NK-92 (cell line): ENCODE results near the gene TNFRSF18.

Experiments
- DNase-seq: peaks from one replicate; lab custom pipeline; 2025; ENCODE audit not compliant: unreplicated experiment; lab: John Stamatoyannopoulos, UW

The TNFRSF18 gene

DNA sequence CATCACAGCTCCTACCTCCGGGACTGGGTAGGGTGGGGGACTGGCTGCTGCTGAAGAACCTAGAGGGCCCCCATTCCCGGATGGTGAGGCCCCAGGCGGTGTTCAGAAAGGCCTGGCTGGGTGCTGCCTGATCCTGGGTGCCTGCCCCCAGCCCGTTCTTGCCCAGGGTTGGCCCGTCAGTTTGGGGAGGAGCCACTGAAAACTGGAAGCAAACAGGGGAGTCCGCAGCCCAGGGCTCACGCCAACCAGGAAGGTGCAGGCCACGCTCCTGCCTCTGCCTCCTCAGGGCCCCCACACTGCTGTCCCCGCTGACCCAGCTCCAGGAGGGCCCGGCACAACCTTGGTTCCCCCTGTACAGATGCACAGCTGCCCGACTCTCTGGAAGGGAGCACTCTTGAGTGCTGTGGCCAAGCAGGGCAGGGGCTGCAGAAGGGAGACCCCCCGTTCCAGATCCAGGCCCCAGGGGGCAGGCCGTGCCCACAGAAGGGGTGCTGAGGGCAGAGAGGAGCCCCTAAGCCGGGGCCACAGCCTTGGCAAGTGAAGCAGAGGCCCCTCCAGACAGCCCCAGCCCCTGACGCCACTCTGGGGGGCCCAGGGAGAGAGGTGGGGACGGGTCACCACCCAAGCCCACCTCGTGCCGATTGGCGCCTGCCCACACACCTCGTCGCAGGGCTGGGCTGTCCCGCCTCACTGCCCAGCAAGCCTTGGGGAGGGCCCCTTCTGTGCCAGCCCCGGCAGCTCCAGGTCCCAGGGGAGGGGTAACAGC is 34.6 kb upstream of the TNFRSF18 start:
- DNase-seq, result no peak

DNA sequence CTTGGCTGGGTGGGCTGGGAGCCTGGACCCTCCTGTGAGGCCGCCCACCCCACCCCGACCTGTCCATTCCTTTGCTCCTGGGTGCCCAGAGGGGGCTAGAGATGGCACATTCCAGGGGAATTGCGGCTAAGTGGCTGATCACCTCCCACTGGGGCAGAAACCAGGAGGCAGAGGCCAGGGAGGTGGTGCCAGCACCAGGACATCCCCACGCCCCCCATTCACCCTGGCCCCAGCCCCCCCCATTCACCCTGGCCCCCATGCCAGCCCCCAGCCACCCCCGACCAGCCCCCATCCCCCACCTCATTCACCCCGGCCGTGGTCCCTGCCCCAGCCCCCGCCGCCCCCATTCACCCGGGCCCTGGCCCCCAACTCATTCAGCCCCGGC is 33.9 kb upstream of the TNFRSF18 start:
- DNase-seq, result no peak

DNA sequence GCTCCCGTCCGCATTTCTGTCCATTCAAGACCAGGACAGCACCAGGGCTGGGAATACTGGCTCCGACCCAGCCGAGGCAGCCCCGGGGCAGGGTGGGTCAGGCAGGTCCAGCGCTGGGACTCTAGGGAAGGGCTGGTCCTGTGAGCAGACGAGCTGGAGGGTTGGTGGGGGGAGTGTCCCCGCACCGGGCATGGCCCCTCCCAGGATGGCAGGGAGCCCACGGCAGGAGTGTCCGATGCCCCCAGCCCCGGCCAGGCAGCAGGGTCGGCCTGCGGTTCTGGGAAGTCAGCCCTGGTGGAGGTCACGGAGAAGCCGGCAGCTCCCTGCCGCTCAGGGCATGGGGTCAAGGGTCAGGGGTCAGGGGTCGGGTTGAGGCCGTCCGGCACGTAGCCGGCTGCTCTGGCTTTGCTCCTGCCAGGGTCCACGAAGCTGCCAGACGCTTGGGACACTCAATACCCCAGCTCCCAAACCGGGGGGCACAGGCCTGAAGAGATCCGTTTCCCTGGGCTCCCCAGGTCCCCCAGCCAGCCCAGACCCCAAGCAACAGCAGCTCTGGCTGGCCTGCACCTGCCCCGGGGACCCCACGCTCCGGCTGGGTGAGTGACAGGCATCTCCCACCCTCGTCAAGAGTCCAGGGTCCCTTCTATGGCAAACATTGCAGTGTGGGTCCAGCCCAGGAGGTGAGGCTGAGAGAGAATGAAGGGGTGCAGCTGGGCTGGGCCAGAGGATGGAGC is 33.4 kb upstream of the TNFRSF18 start:
- no peak for DNase-seq

DNA sequence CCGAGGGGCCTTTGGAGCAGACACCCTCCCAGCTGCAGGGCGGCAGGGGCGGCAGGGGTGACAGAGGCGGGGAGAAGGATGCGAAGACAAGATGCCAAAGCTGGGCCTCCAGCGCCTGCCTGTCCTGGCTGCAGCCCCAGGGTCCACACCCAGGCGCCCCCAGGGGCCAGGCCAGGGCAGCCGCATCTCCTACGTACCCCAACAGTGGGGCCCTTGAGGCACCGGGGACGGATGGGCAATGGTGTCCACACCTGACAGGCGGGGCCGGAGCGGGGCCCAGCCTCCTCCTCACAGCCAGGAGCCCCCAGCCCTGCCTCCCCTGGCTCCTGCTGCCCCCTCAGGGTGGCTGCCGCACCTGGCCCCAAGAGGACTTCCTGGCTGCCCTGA is 32.8 kb upstream of the TNFRSF18 start:
- DNase-seq, result no peak

DNA sequence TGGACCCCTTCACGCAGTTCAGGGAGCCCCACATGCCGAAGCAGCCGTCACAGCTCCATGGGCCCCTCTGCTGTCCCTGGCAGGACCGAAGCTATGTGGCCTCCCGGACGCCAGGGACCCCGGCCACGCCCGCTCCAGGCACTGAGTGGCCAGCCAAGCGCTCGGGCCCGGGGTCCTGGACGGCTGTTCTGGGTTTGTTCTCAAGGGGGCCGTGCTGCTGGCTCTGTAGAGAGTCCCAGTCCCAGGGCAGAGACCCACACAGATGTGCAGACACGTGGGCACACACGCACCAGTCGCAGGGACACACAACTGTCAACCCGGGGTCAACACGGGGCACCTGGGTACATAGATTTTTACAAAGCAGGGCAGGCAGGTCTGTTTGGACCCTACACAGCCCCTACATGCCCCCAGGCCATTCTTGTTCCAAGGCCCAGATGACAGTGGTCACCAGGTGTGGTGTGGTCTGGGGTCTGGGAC is 32.3 kb upstream of the TNFRSF18 start:
- DNase-seq, result no peak

DNA sequence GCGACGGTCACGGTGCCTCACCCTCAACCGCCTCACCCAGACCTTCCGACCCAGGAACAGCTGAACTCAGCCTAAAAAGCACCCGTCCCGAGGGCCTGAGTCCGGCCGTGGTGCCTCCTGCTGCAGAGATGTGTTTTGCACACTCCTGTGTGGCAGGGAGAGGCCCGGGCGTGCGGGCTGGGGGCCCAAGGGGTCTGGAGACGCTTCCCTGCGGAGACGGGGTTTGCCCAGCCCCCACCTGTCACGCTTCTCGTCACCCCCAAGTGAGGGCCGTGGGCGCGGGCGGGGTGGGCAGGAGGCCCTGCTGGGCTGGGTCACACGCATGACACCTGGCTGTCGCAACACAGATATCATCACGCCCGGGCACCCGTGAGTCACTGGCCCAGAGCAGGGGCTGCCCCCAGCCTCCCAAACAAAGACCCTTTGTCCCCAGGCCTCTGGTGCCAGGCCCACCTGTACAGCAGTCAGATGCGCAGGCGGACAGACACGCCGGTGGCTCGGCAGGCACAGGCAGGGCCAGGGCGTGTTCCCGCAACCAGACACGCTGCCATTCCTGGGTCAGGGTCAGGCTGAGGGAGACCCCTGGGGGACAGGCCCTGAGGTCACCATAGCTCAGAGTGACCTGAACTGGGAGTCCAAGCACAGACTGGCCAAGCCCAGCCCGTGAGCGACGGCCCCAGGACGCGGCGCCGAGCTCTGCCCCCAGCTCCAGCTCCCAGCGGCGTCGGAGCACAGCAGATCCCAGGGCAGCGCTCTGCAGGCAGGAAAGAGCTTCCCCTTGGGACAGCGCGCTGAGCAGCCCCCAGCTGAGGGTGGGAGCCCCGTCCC is 31.7 kb upstream of the TNFRSF18 start:
- no peak for DNase-seq

DNA sequence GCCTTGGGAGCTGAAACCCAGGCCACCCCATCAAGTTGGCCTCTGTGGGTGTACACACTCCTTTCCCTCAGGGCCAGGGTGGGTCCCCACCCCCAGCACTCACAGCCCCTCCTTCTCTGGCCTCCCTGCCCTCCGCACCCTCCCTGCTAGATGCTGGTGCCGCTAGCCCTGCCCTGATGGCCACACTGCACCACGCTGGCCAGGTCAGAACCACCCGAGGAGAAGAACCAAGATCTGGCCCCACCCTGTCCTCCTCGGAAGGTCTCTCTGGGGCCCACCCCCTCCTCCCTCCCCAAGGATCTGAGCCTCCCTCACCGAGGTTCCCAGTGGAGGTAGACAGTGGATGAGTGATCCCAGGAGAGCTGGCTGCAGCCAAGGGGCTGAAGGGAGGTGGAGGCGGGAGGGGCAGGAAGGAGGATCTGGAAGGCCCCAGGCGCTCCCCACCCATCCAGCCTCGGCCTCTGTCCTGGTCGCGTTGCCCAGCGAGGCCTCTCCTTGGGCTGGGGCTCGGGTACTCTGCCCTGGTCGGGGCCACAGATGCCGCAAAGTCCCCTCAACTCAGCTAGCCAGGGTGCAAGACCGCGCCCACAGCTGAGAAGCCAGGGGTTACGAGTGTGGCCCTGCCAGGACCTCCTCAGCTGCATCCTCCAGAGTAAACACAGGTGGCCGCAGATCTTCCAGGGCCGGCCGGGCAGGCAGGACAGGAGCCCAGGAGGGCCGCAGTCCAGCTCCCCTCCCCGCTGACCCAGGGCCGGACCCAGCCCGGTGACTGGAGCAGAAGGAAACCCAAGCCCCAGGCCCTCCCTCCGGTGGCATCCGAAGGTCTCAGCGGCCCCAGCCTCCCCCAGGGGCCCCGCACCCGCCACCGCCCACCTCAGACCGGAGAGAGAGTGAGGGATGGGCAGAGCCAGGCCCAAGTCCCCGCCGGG is 30.8 kb upstream of the TNFRSF18 start:
- DNase-seq, result no peak

DNA sequence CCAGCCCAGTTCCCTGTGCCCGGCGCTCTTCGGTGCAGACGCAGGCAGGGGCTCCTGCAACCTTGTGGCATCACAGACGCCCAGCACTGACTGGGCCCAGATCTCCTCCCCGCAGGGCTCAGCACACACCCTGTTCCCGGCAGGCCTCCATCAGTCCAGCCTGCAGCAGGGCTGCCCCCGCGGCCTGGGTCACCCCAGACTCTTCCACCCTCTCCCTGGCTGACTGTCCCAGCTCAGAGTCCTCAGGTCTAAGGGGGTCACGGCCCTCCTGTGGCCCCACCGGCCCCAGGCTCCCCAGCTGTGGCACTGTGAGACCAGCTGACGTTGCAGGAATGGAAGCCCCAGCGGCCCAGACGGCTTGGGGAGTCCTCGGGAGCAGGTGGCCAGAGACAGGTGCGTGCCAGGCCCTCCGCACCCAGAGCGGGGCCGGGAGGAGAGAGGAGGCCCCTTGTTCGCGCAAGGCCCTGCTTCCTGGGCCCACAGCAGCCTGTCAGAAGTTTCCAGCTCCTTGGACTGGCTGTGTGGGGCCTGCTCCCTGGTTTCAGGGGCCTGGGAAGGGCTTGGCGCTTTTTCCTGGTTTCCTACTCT is 29.9 kb upstream of the TNFRSF18 start:
- no peak for DNase-seq

DNA sequence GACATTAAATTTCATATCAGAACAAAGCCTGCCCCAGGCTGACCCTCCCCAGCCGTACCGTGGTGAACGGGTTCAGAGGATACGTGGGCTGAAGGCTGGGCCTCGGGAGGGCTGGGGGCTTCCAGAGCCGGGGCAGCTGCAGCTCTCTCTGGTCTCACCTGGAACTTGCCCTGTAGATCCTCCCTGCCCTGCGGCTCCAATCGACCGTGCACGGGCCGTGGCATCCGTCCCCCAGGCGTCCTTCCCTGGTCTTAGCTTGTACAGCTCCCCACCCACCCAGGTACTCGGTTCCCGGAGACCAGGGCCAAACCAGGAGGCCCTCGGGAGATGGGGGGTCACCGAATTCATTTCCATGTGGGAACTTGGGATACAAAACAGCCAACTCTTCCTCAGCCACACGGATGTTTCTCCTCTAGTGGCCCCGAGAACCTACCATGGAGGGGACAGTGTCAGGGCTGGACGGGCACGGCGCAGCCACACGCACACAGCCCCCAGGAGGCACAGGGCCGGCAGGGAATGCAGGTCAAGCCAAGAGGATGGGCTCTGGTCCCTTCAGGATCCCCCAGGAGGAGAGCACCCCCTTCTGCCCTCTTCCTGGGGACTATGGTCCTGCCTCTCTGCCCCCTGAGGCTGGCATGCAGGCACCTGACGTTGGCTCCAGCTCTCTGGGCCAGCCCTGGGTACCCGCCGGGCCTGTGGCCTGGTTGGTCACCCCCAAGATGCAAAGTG is 28.8 kb upstream of the TNFRSF18 start:
- DNase-seq, result no peak

DNA sequence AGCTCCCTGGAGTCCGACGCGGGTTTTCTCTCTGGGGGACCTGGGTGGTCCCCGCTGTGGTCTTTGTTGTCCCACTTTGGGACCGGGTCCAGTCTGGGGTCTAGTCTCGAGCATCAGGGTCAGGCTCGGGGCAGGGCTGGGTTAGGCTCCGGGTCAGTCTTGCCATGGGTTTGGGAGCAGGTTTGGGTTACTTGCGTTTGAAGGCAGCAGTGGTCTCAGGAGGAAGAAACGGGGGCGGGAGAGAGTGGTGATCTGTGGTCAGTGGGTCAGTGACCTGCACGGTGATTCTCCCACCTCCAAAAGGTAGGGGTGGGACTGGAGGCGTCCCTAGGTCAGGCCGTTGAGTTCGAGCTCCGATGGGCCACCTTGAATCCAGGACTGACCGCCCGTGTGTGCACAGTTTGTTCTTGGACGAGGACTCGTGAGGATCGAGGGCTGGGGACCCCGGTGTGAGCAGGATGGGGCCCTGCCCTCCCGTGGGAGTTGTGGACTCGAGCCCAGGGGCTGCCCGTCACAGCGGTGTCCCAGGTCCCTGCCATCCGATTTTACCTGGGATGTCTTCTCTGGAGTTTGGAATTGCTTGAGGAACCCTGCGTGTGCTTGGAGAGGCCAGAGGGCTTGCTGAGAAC is 27.9 kb upstream of the TNFRSF18 start:
- DNase-seq, result no peak

DNA sequence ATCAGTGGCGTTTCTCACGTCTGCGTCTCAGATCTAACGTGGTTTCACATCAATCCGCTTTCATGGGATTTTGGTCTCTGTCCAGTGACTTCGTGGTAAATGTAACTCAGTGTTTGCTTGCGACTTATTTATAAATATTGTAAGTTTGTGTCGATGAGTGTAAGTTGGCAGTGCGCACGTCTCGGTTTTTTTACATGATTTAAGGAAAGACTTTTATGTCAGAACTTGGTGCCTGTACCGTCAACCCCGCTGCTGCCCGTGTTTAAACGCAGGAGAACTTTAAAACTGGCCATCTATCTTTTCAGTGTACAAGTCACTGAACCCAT is 27.1 kb upstream of the TNFRSF18 start:
- no peak for DNase-seq

DNA sequence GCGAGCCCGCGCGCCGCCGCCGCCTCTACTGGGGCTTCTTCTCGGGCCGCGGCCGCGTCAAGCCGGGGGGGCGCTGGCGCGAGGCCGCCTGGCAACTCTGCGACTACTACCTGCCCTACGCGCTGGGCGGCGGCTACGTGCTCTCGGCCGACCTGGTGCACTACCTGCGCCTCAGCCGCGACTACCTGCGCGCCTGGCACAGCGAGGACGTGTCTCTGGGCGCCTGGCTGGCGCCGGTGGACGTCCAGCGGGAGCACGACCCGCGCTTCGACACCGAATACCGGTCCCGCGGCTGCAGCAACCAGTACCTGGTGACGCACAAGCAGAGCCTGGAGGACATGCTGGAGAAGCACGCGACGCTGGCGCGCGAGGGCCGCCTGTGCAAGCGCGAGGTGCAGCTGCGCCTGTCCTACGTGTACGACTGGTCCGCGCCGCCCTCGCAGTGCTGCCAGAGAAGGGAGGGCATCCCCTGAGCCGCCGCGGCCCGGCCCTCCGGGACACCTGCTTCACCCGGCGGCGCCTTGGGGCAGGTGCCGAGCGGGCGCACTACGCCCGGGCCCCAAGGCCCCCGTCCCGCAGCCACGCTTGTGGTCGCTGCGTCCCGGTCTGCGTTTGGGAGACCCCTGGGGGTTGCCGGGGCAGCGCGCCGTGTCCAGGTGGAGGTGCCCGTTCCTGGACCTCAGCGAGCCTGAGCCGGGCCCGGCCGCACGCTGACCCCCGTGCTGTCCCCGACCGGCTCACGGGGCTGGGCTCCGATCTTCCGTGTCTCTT is 26.6 kb upstream of the TNFRSF18 start:
- no peak for DNase-seq

DNA sequence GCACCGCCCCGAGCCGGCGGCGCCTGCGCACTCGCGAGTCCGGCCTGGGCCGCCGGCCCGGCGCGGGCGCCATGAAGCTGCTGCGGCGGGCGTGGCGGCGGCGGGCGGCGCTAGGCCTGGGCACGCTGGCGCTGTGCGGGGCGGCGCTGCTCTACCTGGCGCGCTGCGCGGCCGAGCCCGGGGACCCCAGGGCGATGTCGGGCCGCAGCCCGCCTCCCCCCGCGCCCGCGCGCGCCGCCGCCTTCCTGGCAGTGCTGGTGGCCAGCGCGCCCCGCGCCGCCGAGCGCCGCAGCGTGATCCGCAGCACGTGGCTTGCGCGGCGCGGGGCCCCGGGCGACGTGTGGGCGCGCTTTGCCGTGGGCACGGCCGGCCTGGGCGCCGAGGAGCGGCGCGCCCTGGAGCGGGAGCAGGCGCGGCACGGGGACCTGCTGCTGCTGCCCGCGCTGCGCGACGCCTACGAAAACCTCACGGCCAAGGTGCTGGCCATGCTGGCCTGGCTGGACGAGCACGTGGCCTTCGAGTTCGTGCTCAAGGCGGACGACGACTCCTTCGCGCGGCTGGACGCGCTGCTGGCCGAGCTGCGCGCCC is 25.9 kb upstream of the TNFRSF18 start, which contains the start of gene B3GALT6:
Gene B3GALT6 (plus strand): TSS at position 30 of the 588 bp plus-strand sequence. CDS start 42 bp downstream, at position 72.
- DNase-seq, result no peak

DNA sequence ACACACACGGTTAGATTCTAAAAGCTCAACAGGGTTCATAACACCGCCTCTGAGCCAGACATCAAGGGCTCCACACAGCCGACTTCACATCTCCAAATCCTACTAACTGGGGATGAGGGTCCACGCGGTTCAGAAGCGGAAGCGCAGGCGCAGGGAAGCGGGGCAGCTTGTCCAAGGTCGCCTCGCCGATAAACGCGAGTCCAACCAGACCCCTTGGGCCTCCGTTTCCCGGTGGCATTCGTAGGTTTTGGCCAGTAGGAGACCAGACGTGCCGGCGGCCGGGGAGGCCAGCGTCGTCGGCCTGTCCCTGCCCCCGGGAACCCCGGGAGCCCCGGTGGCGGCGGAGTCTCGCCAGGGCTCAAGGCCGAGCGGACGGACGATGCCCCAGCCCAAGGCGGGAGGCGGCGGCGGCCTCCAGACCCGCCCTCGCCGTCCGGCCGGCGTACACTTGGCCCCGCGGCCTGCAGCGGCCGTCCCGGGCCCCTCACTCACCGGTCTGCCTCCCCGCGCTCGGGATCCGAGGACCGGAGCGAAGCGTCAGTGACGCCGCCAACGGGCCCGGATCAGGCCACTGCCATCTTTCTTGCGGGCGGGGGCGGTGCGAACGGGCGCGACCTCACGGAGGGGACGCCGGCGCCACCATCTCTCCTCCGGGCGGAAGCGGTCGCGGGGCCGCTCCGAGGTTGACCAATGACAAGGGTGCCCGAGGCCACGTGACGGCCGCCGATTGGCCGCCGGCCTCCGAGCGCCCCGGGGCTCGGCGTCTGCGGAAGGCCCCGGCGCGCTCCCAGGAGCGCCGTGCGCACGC is 25.2 kb upstream of the TNFRSF18 start, which contains the start of gene SDF4:
Gene SDF4 (minus strand): TSS at position 602 of the 808 bp plus-strand sequence. CDS start 3,229 bp downstream, outside the sequence.
- peak; percentile 76 for DNase-seq

DNA sequence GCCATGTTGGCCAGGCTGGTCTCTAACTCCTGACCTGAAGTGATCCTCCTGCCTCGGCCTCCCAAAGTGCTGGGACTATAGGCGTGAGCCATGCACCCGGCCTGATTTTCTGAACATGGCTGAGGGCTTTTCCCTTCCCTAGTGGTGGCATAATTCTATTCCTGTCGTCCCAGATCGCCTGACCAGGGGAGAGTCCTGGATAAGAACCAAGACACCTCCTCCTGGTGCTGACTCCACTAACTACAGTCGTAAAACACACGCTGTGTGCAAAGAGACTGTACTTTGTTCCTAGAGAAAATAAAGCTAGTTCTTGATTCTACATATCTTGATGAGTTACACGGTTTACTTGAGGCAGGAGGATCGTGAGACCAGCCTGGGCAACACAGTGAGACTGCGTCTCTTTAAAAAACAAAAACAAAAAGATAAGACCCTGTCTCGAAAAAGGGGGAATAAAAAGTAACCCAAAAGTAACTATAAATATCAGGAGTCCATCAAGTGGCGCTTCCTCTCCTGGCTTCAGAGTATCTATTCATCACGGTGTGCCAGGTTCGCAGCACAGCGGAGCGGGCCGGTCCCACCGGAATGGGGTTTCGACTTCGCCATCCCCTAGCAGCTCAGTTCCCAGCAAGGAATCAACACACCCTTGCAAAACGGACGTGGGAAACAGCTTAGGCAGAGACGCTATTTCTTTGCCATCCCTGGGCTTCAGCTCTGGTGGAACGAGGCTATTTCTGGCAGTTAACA is 24.4 kb upstream of the TNFRSF18 start:
- no peak for DNase-seq

DNA sequence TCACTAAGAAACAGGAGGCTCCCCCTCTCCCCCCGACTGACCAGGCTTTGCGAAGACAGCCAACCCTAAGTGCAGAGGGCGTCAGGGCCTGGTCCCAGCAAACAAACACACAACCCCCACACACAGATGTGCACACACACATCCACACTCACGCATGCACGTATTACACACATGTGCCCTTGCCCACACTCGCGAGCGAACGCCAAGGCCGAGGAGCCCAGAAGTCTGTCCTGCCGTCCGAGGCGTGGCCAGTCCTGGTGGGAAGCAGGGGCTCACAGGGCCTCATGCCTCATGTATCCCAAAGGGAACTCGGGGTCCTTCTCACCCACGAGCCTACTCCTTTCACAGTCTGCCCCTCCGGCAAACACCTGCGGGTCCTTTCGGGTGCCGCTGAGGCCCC is 23.4 kb upstream of the TNFRSF18 start:
- DNase-seq, result no peak
